Activated CD4-positive, alpha-beta T cell treated with anti-CD3 and anti-CD28 coated beads for 1 hour (primary cell): ENCODE data around the gene TRMU.

Experiments used
- DNase-seq: peaks from one replicate; pipeline ENCODE4 v3.0.0-alpha.2; 2020

TRMU gene

GRCh38 chr22:46338636-46339035 lies 3.1 kb downstream of the TRMU start:
- DNase-seq, result no peak

- no peak for DNase-seq
Measured at GRCh38 chr22:46339956-46340355, 4.4 kb downstream of the TRMU start.

- DNase-seq, result no peak
Measured at GRCh38 chr22:46340676-46341075, 5.2 kb downstream of the TRMU start.

- DNase-seq, result no peak
Measured at GRCh38 chr22:46346680-46347405, 11.3 kb downstream of the TRMU start.

- DNase-seq, result no peak
Measured at GRCh38 chr22:46347646-46348045, 12.1 kb downstream of the TRMU start.

GRCh38 chr22:46348099-46348695 lies 12.7 kb downstream of the TRMU start:
- no peak for DNase-seq

GRCh38 chr22:46349238-46349637 lies 13.7 kb downstream of the TRMU start:
- no peak for DNase-seq

GRCh38 chr22:46349681-46350080 lies 14.2 kb downstream of the TRMU start:
- no peak for DNase-seq

- DNase-seq, result no peak
Measured at GRCh38 chr22:46350121-46350520, 14.6 kb downstream of the TRMU start.

- no peak for DNase-seq
Measured at GRCh38 chr22:46350646-46351045, 15.1 kb downstream of the TRMU start.

- DNase-seq, result no peak
Measured at GRCh38 chr22:46351131-46351735, 15.7 kb downstream of the TRMU start.

GRCh38 chr22:46351767-46352166 lies 16.3 kb downstream of the TRMU start:
- DNase-seq, result no peak

GRCh38 chr22:46352276-46352675 lies 16.8 kb downstream of the TRMU start:
- DNase-seq, result no peak

GRCh38 chr22:46352691-46353386 lies 17.3 kb downstream of the TRMU start:
- DNase-seq, result no peak

- DNase-seq, result no peak
Measured at GRCh38 chr22:46353483-46354105, 18.1 kb downstream of the TRMU start.

- no peak for DNase-seq
Measured at GRCh38 chr22:46354176-46354992, 18.9 kb downstream of the TRMU start.

GRCh38 chr22:46354993-46355305 lies 19.4 kb downstream of the TRMU start:
- DNase-seq, result no peak

- peak; percentile 36 for DNase-seq
Measured at GRCh38 chr22:46355369-46355995, 20.0 kb downstream of the TRMU start.

- DNase-seq, result no peak
Measured at GRCh38 chr22:46355996-46356471, 20.5 kb downstream of the TRMU start.

- no peak for DNase-seq
Measured at GRCh38 chr22:46356496-46357480, 21.3 kb downstream of the TRMU start.
